ENCODE measurements around the gene RTN4IP1. TPM values are rescaled to one million over a fixed set of nuclear protein-coding genes. Genes with fewer than 3 reads are reported as not detected.
"Not testable (repeated sequence)": the region's sequence is repeated elsewhere in the genome, so short reads cannot be mapped to it uniquely, and the experiment has no call there.

Gene RTN4IP1
- polyA plus RNA-seq, 2 donors = 2.5 to 4.7 TPM

GRCh38 chr6:106600329-106600728, 29.0 kb downstream of the RTN4IP1 start:
- Histone ChIP-seq H3K4me3 (ENCODE audit: low read depth in 1 of 2, low read length in 2 of 2) (no peak overlapping the region), H3K36me3 (ENCODE audit: control insufficient read depth in 2 of 2, insufficient read depth in 2 of 2, low read length in 1 of 2) (peaks cover 0 to 2% of the 10 kb centered on the region in 2 donors), H3K27me3 (ENCODE audit: control insufficient read depth in 1 of 2, insufficient read depth in 2 of 2, low read length in 2 of 2) (no peaks in the 10 kb centered on the region), H3K9me3 (ENCODE audit: control insufficient read depth in 2 of 2, insufficient read depth in 1 of 2, low read depth in 1 of 2, low read length in 1 of 2) (no peaks in the 10 kb centered on the region), H3K4me1 (ENCODE audit: control insufficient read depth in 2 of 2, insufficient read depth in 2 of 2, low read length in 1 of 2) (no peaks in the 10 kb centered on the region), H3K27ac (ENCODE audit: low read depth in 2 of 2, low read length in 1 of 2) (no peak overlapping the region)
- 96% methylated on average over 2 of the region's 2 CpGs for WGBS, 2 donors

GRCh38 chr6:106599440-106599839, 29.9 kb downstream of the RTN4IP1 start:
- Histone ChIP-seq H3K36me3 (ENCODE audit: control insufficient read depth in 2 of 2, insufficient read depth in 2 of 2, low read length in 1 of 2) (no peaks in the 10 kb centered on the region), H3K27ac (ENCODE audit: low read depth in 2 of 2, low read length in 1 of 2) (no peak overlapping the region), H3K4me3 (ENCODE audit: low read depth in 1 of 2, low read length in 2 of 2) (no peak overlapping the region), H3K9me3 (ENCODE audit: control insufficient read depth in 2 of 2, insufficient read depth in 1 of 2, low read depth in 1 of 2, low read length in 1 of 2) (no peaks in the 10 kb centered on the region), H3K27me3 (ENCODE audit: control insufficient read depth in 1 of 2, insufficient read depth in 2 of 2, low read length in 2 of 2) (no peaks in the 10 kb centered on the region), H3K4me1 (ENCODE audit: control insufficient read depth in 2 of 2, insufficient read depth in 2 of 2, low read length in 1 of 2) (no peaks in the 10 kb centered on the region)
- WGBS, 2 donors = 48 to 91% methylated on average over 2 of the region's 2 CpGs

- WGBS, 2 donors = 94 to 98% methylated on average over 3 of the region's 3 CpGs
- no peak overlapping the region for H3K4me3 ChIP-seq (ENCODE audit: low read depth in 1 of 2, low read length in 2 of 2)
- no peaks in the 10 kb centered on the region for H3K27me3 ChIP-seq (ENCODE audit: control insufficient read depth in 1 of 2, insufficient read depth in 2 of 2, low read length in 2 of 2)
- H3K27ac ChIP-seq (ENCODE audit: low read depth in 2 of 2, low read length in 1 of 2) = no peak overlapping the region
- peaks cover 0 to 3% of the 10 kb centered on the region in 2 donors for H3K36me3 ChIP-seq (ENCODE audit: control insufficient read depth in 2 of 2, insufficient read depth in 2 of 2, low read length in 1 of 2)
- no peaks in the 10 kb centered on the region for H3K4me1 ChIP-seq (ENCODE audit: control insufficient read depth in 2 of 2, insufficient read depth in 2 of 2, low read length in 1 of 2)
- no peaks in the 10 kb centered on the region for H3K9me3 ChIP-seq (ENCODE audit: control insufficient read depth in 2 of 2, insufficient read depth in 1 of 2, low read depth in 1 of 2, low read length in 1 of 2)
Observed at GRCh38 chr6:106591111-106591825, 38.0 kb downstream of the RTN4IP1 start.

- H3K36me3 ChIP-seq (ENCODE audit: control insufficient read depth in 2 of 2, insufficient read depth in 2 of 2, low read length in 1 of 2); H3K9me3 ChIP-seq (ENCODE audit: control insufficient read depth in 2 of 2, insufficient read depth in 1 of 2, low read depth in 1 of 2, low read length in 1 of 2): not testable (repeated sequence)
- WGBS, 2 donors = 78 to 84% methylated on average over 3 to 4 of the region's 5 CpGs
Observed at GRCh38 chr6:106588937-106589336, 40.4 kb downstream of the RTN4IP1 start.

GRCh38 chr6:106586815-106587415, 42.4 kb downstream of the RTN4IP1 start:
- H3K27ac ChIP-seq (ENCODE audit: low read depth in 2 of 2, low read length in 1 of 2) = no peak overlapping the region
- H3K9me3 ChIP-seq (ENCODE audit: control insufficient read depth in 2 of 2, insufficient read depth in 1 of 2, low read depth in 1 of 2, low read length in 1 of 2) = no peaks in the 10 kb centered on the region
- no peaks in the 10 kb centered on the region for H3K27me3 ChIP-seq (ENCODE audit: control insufficient read depth in 1 of 2, insufficient read depth in 2 of 2, low read length in 2 of 2)
- 86 to 87% methylated on average over 4 of the region's 4 CpGs for WGBS, 2 donors
- no peak overlapping the region for H3K4me3 ChIP-seq (ENCODE audit: low read depth in 1 of 2, low read length in 2 of 2)
- peaks cover 5 to 12% of the 10 kb centered on the region in 2 donors for H3K36me3 ChIP-seq (ENCODE audit: control insufficient read depth in 2 of 2, insufficient read depth in 2 of 2, low read length in 1 of 2)
- no peaks in the 10 kb centered on the region for H3K4me1 ChIP-seq (ENCODE audit: control insufficient read depth in 2 of 2, insufficient read depth in 2 of 2, low read length in 1 of 2)

More at GRCh38 chr6:106588937-106589336, 40.4 kb downstream of the RTN4IP1 start:
- not testable (repeated sequence) for H3K27ac ChIP-seq (ENCODE audit: low read depth in 2 of 2, low read length in 1 of 2); H3K27me3 ChIP-seq (ENCODE audit: control insufficient read depth in 1 of 2, insufficient read depth in 2 of 2, low read length in 2 of 2); H3K4me3 ChIP-seq (ENCODE audit: low read depth in 1 of 2, low read length in 2 of 2); H3K4me1 ChIP-seq (ENCODE audit: control insufficient read depth in 2 of 2, insufficient read depth in 2 of 2, low read length in 1 of 2)

- WGBS, 2 donors = 91 to 96% methylated on average over 1 of the region's 1 CpG
- peaks cover 8 to 9% of the 10 kb centered on the region in 2 donors for H3K36me3 ChIP-seq (ENCODE audit: control insufficient read depth in 2 of 2, insufficient read depth in 2 of 2, low read length in 1 of 2)
- no peaks in the 10 kb centered on the region for H3K9me3 ChIP-seq (ENCODE audit: control insufficient read depth in 2 of 2, insufficient read depth in 1 of 2, low read depth in 1 of 2, low read length in 1 of 2)
- no peak overlapping the region for H3K4me3 ChIP-seq (ENCODE audit: low read depth in 1 of 2, low read length in 2 of 2)
- H3K27ac ChIP-seq (ENCODE audit: low read depth in 2 of 2, low read length in 1 of 2) = no peak overlapping the region
- H3K4me1 ChIP-seq (ENCODE audit: control insufficient read depth in 2 of 2, insufficient read depth in 2 of 2, low read length in 1 of 2) = no peaks in the 10 kb centered on the region
- no peaks in the 10 kb centered on the region for H3K27me3 ChIP-seq (ENCODE audit: control insufficient read depth in 1 of 2, insufficient read depth in 2 of 2, low read length in 2 of 2)
Observed at GRCh38 chr6:106581468-106581867, 47.8 kb downstream of the RTN4IP1 start.

- Histone ChIP-seq H3K36me3 (ENCODE audit: control insufficient read depth in 2 of 2, insufficient read depth in 2 of 2, low read length in 1 of 2) (peaks cover 8 to 9% of the 10 kb centered on the region in 2 donors), H3K27ac (ENCODE audit: low read depth in 2 of 2, low read length in 1 of 2) (no peak overlapping the region), H3K4me1 (ENCODE audit: control insufficient read depth in 2 of 2, insufficient read depth in 2 of 2, low read length in 1 of 2) (no peaks in the 10 kb centered on the region), H3K4me3 (ENCODE audit: low read depth in 1 of 2, low read length in 2 of 2) (no peak overlapping the region), H3K27me3 (ENCODE audit: control insufficient read depth in 1 of 2, insufficient read depth in 2 of 2, low read length in 2 of 2) (no peaks in the 10 kb centered on the region), H3K9me3 (ENCODE audit: control insufficient read depth in 2 of 2, insufficient read depth in 1 of 2, low read depth in 1 of 2, low read length in 1 of 2) (no peaks in the 10 kb centered on the region)
- WGBS, 2 donors = 91 to 92% methylated on average over 2 of the region's 2 CpGs
Observed at GRCh38 chr6:106579281-106579680, 50.0 kb downstream of the RTN4IP1 start.

- no peak overlapping the region for H3K27ac ChIP-seq (ENCODE audit: low read depth in 2 of 2, low read length in 1 of 2)
- H3K4me3 ChIP-seq (ENCODE audit: low read depth in 1 of 2, low read length in 2 of 2) = no peak overlapping the region
- H3K27me3 ChIP-seq (ENCODE audit: control insufficient read depth in 1 of 2, insufficient read depth in 2 of 2, low read length in 2 of 2) = no peaks in the 10 kb centered on the region
- H3K36me3 ChIP-seq (ENCODE audit: control insufficient read depth in 2 of 2, insufficient read depth in 2 of 2, low read length in 1 of 2) = peaks cover 2 to 6% of the 10 kb centered on the region in 2 donors
- H3K9me3 ChIP-seq (ENCODE audit: control insufficient read depth in 2 of 2, insufficient read depth in 1 of 2, low read depth in 1 of 2, low read length in 1 of 2) = no peaks in the 10 kb centered on the region
- H3K4me1 ChIP-seq (ENCODE audit: control insufficient read depth in 2 of 2, insufficient read depth in 2 of 2, low read length in 1 of 2) = no peaks in the 10 kb centered on the region
- WGBS, 2 donors = 81 to 84% methylated on average over 16 of the region's 16 CpGs
Observed at GRCh38 chr6:106574741-106575458, 54.4 kb downstream of the RTN4IP1 start.

- WGBS, 2 donors = 80 to 84% methylated on average over 6 of the region's 6 CpGs
- peaks cover 5 to 8% of the 10 kb centered on the region in 2 donors for H3K36me3 ChIP-seq (ENCODE audit: control insufficient read depth in 2 of 2, insufficient read depth in 2 of 2, low read length in 1 of 2)
- H3K9me3 ChIP-seq (ENCODE audit: control insufficient read depth in 2 of 2, insufficient read depth in 1 of 2, low read depth in 1 of 2, low read length in 1 of 2) = no peaks in the 10 kb centered on the region
- H3K27ac ChIP-seq (ENCODE audit: low read depth in 2 of 2, low read length in 1 of 2) = no peak overlapping the region
- no peak overlapping the region for H3K4me3 ChIP-seq (ENCODE audit: low read depth in 1 of 2, low read length in 2 of 2)
- no peaks in the 10 kb centered on the region for H3K4me1 ChIP-seq (ENCODE audit: control insufficient read depth in 2 of 2, insufficient read depth in 2 of 2, low read length in 1 of 2)
- H3K27me3 ChIP-seq (ENCODE audit: control insufficient read depth in 1 of 2, insufficient read depth in 2 of 2, low read length in 2 of 2) = no peaks in the 10 kb centered on the region
Observed at GRCh38 chr6:106572875-106573585, 56.3 kb downstream of the RTN4IP1 start.
